Measurements from ENCODE around the gene FBF1. TPM values are rescaled to one million over a fixed set of nuclear protein-coding genes. Genes with fewer than 3 reads are reported as not detected.
"Not testable (repeated sequence)": the region's sequence is repeated elsewhere in the genome, so short reads cannot be mapped to it uniquely, and the experiment has no call there.

Gene FBF1
- total RNA-seq, 6 experiments from 2014 or later = 0.86 to 3.1 (median 2.7) TPM

DNA sequence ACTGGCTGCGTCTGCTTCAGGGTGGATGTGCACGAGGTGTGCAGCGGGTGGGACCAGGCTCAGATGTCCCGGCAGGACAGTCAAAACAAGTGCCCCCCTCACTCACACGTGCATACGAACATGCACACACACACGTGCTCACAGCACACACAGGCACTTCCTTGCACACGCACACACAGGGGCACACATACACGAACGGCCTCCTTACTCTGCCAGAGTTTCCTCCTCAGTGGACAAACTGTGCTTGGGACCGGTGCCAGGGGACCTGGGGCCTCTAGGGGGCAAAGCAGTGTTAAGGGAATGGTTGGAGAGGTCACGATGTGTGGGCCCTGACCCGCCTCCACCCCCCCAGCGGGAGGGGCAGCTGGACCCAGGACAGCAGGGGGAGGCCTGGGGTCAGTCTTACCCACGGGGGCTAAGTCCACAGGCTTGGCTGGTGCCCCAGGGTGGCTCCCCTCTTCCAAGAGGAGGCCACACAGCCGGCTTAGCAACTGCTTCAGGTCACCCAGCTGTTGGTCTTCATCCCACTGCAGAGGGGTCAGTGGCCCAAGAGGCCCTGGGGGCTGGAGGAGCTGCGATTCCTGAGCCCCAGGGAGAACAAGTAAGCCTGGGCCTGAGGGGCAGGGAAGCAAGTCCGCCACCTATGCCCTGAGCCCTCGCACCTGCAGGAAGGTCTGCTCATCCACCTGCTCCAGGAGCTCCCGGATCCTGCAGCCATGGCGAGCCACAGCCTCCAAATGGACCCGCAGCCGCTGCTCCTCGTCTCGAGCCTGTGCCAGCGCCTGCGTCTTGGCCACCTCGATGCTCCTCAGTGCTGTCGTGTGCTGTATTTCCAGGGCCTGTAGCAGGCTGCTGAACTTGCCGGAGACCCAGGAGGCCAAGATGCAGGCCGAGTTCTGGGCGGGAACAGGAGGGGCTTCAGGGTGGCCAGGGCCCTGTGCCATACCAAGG, 49.0 kb downstream of the FBF1 start:
- peaks cover 0 to 23% (median 3%) of the 10 kb centered on the region in 4 donors for H3K4me1 ChIP-seq

DNA sequence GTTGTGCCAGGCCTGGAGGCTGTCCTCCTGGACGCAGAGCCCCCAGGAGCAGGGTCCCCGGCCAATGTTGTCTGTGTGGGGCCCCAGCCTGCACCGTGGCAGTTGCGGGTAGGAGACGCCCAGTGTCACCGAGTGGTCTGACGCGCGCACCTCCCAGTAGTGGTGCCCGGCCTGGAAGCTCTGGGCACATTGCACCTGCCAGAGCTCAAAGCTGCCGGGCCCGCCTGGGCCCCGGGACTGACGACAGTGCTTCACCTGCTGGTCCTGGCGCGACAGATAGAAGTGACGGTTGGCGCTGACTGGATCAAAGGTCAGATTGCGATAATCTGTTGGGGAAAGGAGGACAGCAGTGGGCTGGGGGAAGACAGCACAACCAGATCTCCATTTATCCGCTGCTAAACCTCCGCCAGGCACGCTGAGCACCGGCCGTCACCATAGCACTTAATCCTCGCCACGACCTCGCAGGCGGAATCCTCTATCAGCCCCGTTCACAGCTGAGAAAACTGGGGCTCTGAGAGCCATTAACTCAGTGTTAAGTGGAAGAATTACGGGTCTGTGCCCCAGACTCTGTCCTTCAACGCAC, 49.7 kb downstream of the FBF1 start:
- no peaks in the 10 kb centered on the region for H3K27me3 ChIP-seq
- H3K36me3 ChIP-seq = no peaks in the 10 kb centered on the region
- H3K4me3 ChIP-seq = no peak overlapping the region
- ATAC-seq = peak; percentile 20 to 76 (median 37)
- H3K27ac ChIP-seq = no peak overlapping the region
- DNase-seq = peak in 1 of 3 donors; percentile 62
- TF ChIP-seq, protein P1, sequence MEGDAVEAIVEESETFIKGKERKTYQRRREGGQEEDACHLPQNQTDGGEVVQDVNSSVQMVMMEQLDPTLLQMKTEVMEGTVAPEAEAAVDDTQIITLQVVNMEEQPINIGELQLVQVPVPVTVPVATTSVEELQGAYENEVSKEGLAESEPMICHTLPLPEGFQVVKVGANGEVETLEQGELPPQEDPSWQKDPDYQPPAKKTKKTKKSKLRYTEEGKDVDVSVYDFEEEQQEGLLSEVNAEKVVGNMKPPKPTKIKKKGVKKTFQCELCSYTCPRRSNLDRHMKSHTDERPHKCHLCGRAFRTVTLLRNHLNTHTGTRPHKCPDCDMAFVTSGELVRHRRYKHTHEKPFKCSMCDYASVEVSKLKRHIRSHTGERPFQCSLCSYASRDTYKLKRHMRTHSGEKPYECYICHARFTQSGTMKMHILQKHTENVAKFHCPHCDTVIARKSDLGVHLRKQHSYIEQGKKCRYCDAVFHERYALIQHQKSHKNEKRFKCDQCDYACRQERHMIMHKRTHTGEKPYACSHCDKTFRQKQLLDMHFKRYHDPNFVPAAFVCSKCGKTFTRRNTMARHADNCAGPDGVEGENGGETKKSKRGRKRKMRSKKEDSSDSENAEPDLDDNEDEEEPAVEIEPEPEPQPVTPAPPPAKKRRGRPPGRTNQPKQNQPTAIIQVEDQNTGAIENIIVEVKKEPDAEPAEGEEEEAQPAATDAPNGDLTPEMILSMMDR (IDR thresholded peaks at IDR 0.05) = no peak
- intact Hi-C loops (cut with DNase I) = no loop called here
- WGBS (ENCODE audit: insufficient coverage, low coverage, low lambda C conversion rate, missing lambda C conversion rate) = no CpG with 5 or more reads among the region's 31 CpGs
- no peaks in the 10 kb centered on the region for H3K9me3 ChIP-seq
- peaks cover 0 to 22% (median 3%) of the 10 kb centered on the region in 4 donors for H3K4me1 ChIP-seq

More for the DNA sequence above, 49.0 kb downstream of the FBF1 start:
- Histone ChIP-seq H3K27ac (no peak overlapping the region), H3K9me3 (no peaks in the 10 kb centered on the region), H3K27me3 (no peaks in the 10 kb centered on the region), H3K4me3 (no peak overlapping the region), H3K36me3 (no peaks in the 10 kb centered on the region)
- no peak for TF ChIP-seq POLR2A (IDR thresholded peaks at IDR 0.05)
- TF ChIP-seq, protein P1 (IDR thresholded peaks at IDR 0.05) = no peak
- WGBS (ENCODE audit: insufficient coverage, low coverage, low lambda C conversion rate, missing lambda C conversion rate) = no CpG with 5 or more reads among the region's 32 CpGs
- peak in 3 of 4 donors; percentile 4 to 56 (median 8) for ATAC-seq
- intact Hi-C loops (cut with DNase I) = no loop called here
- DNase-seq = peak in 2 of 3 donors; percentile 58 to 73

DNA sequence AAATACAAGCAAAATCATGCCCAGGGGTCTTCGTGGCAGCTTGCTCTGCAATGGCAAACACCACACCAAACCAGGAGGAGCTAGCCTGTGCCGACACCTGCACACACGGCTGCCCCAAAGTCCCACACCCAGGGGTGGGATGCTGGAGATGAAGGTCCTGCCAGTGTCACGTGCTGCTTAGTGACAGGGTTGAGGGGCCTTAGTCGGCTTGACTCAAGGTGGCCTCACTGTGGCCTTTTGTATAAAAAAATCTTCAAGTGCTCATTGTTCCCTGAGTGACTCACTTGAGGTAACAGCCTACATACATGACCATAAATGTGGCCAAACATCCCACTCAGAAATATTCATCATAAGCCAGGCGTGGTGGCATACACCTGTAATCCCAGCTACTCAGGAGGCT, 51.4 kb downstream of the FBF1 start:
- no peak for ATAC-seq
- TF ChIP-seq, protein P1 (IDR thresholded peaks at IDR 0.05) = no peak
- no peak for TF ChIP-seq POLR2A (IDR thresholded peaks at IDR 0.05)

DNA sequence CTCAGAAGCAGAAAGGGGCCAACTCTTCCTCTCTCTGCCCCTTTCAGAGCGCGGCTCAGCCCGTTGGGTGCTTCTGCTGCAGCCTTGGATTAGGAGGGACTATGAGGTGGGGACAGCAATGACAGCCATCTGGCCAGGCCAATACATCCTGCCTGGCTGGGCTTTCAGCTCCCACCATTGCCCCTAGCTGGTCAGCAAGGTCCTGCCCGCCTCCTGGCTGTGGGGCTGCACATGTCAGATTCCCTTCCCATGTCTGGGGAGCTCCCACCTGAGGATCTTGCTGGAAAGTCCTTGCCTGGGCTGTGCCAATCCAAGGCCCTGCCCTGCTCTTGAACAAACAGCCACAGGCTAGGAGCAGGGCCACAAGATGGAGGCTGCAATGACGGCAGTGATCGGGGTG, 52.4 kb downstream of the FBF1 start:
- Histone ChIP-seq H3K4me1 (peaks cover 0 to 15% (median 3%) of the 10 kb centered on the region in 4 donors), H3K27ac (no peak overlapping the region), H3K36me3 (no peaks in the 10 kb centered on the region), H3K9me3 (no peaks in the 10 kb centered on the region), H3K27me3 (no peaks in the 10 kb centered on the region), H3K4me3 (no peak overlapping the region)
- DNase-seq (no peak), ATAC-seq (no peak)
- intact Hi-C loops (cut with DNase I) = no loop called here
- no peak for TF ChIP-seq POLR2A (IDR thresholded peaks at IDR 0.05)
- TF ChIP-seq, protein P1 (IDR thresholded peaks at IDR 0.05) = no peak
- WGBS (ENCODE audit: insufficient coverage, low coverage, low lambda C conversion rate, missing lambda C conversion rate) = 95% methylated on average over 3 of the region's 6 CpGs

More for the DNA sequence above, 51.4 kb downstream of the FBF1 start:
- no peaks in the 10 kb centered on the region for H3K27me3 ChIP-seq
- H3K4me1 ChIP-seq = peaks cover 0 to 15% (median 3%) of the 10 kb centered on the region in 4 donors
- 60% methylated on average over 3 of the region's 6 CpGs for WGBS (ENCODE audit: insufficient coverage, low coverage, low lambda C conversion rate, missing lambda C conversion rate)
- no peak for DNase-seq
- no peak overlapping the region for H3K4me3 ChIP-seq
- intact Hi-C loops (cut with DNase I) = no loop called here
- H3K9me3 ChIP-seq = no peaks in the 10 kb centered on the region
- H3K27ac ChIP-seq = no peak overlapping the region
- no peaks in the 10 kb centered on the region for H3K36me3 ChIP-seq

DNA sequence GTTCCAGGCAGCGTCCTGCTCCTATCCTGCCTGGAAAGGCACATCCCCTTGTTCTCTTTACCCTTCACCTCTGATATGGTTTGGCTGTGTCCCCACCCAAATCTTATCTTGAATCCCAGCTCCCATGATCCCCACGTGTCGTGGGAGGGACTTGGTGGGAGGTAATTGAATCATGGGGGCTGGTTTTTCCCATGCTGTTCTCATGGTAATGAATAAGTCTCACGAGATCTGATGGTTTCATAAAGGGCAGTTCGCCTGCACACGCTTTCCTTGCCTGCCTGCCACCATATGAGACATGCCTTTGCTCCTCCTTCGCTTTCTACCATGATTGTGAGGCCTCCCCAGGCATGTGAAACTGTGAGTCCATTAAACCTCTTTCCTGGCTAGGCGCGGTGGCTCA, 55.0 kb downstream of the FBF1 start:
- H3K27me3 ChIP-seq; H3K36me3 ChIP-seq; H3K27ac ChIP-seq; ATAC-seq; H3K9me3 ChIP-seq; H3K4me3 ChIP-seq; intact Hi-C loops (cut with DNase I); H3K4me1 ChIP-seq; DNase-seq: not testable (repeated sequence)
- 86% methylated on average over 8 of the region's 9 CpGs for WGBS (ENCODE audit: insufficient coverage, low coverage, low lambda C conversion rate, missing lambda C conversion rate)

Data from right lobe of liver (tissue), 6 donors.